ENCODE measurements around the gene MST1. TPM values are rescaled to one million over a fixed set of nuclear protein-coding genes. Genes with fewer than 3 reads are reported as not detected.

Gene MST1
- polyA plus RNA-seq, 4 donors, result 33.6 to 347 (median 113) TPM

DNA sequence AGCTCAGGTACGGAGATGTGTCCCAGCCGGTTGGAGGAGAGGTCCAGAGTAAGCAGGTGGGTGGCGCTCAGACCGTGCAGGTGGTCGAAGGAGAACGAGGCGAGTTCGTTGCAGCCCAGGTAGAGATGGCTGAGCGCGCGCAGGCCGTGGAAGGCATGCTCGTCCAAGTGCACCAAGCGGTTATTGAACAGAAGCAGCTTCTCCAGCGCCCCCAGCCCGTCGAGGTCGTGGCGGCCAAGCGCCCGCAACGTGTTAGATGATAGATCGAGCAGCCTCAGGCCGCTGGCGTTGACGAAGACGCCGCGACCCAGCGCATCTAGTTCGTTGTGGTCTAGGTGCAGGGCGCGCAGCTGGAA is 29.6 kb upstream of the MST1 start:
- no peak for DNase-seq (ENCODE audit: low read depth in 4 of 4, low spot score in 3 of 4)

DNA sequence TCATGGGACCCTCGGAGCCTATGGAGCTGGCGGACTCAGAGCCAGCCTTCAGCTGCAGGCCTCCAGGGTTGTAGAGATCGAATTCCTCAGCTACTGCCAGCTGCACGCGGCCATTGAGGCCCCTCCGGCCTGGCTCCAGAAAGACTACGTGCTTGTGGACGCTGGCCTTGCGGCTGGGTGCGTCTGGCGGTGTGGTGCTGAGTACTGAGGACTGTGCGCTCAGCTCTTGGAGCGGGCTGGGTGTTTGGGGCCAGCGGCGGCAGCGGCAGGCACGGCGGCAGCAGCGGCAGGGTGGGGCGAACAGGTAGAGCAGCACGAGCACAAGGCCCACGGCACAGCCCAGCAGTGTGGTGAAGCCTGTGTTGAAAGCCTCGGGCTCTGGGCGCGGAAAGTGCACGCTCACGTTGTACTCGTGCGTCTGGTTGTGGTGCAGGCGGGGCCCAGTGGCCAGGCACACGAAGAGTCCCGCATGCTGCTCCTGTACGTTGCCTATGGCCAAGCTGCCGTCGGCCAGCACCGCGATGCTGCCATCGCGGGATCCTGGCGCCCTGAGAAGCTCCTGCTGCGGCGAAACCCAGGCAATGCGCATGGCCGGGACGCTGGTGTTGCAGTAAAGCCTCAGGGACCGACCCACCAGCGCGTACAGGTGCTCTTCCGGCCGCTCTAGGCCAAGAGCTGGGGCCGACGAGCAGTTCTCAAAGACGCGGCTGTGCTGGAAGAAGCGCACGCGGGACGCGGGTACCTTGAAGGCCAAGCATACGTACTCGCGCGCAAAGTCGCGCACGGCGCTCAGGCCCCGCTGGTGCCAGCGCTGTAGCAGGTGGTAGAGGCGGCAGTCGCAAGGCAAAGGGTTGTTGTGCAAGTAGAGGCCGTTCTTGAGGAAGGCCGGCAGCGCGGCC is 28.9 kb upstream of the MST1 start:
- no peak for DNase-seq (ENCODE audit: low read depth in 4 of 4, low spot score in 3 of 4)

- DNase-seq (ENCODE audit: low read depth in 4 of 4, low spot score in 3 of 4), result no peak
Measured at GRCh38 chr3:49717211-49717958, 28.1 kb upstream of the MST1 start.

DNA sequence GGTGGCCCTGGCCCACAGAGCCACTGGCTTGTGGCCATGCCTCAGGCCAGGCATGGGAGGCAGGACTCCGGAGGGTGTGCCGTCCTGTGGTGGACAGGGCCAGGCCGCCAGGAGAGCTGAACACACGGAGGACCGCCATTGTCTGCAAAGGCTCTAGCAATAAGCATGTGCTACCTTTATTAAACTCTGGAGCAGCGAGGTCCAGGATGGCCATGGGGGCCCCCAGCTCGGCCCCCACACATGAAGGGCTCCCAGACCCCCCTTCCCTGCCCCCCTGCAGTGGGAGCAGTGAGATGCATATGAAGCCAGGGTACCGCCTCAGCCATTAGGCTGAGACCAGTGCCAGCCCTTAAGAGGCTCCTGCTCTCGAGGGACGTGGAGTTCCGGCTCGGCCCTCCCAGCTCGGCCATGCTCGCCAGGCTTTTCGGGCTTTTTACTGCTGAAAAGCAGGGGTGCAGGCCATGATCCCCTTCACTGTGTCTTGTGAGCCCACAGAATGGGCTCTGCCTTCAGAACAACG is 27.5 kb upstream of the MST1 start:
- no peak for DNase-seq (ENCODE audit: low read depth in 4 of 4, low spot score in 3 of 4)

GRCh38 chr3:49716169-49716568 is 26.9 kb upstream of the MST1 start:
- no peak for DNase-seq (ENCODE audit: low read depth in 4 of 4, low spot score in 3 of 4)

DNA sequence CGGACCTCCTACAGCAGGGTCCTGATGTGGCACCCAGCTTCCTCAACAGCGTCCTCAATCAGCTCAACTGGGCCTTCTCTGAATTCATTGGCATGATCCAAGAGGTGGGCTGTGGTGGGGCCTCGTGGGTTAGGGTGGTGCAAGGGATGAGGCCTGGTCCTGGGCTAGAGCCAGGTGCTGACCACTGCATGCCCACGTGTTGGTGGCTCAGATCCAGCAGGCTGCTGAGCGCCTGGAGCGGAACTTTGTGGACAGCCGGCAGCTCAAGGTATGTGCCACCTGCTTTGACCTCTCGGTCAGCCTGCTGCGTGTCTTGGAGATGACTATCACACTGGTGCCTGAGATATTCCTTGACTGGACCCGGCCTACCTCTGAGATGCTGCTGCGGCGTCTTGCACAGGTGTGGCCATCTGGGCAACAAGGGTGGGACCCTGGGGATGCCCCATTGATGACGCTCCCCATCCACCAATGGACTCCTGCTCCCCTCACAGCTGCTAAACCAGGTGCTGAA is 26.4 kb upstream of the MST1 start:
- no peak for DNase-seq (ENCODE audit: low read depth in 4 of 4, low spot score in 3 of 4)

GRCh38 chr3:49714728-49715550 is 25.7 kb upstream of the MST1 start:
- DNase-seq (ENCODE audit: low read depth in 4 of 4, low spot score in 3 of 4), result no peak

GRCh38 chr3:49713336-49714105 is 24.2 kb upstream of the MST1 start:
- DNase-seq (ENCODE audit: low read depth in 4 of 4, low spot score in 3 of 4), result no peak

GRCh38 chr3:49712631-49713317 is 23.5 kb upstream of the MST1 start:
- DNase-seq (ENCODE audit: low read depth in 4 of 4, low spot score in 3 of 4), result no peak

GRCh38 chr3:49712166-49712565 is 22.9 kb upstream of the MST1 start:
- DNase-seq (ENCODE audit: low read depth in 4 of 4, low spot score in 3 of 4), result no peak

DNA sequence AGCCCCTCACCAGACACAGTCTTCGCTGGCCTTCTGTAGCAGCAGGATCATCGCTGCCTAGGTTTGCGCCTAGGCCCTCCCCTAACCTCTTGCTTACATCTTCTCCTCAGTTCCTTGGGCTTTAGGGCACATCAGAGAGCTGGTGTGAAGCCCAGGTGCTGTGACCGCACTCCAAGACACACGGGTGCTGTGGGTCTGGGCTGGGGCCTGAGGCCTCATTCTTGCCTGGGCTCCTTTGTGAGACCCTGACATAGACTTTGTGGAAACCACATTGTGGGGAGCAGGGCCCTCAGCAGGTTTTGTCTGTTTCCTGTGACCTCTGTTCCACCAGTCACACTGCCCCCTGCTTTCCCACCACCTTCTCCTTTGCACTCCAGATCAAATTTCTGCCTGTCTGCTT is 22.2 kb upstream of the MST1 start:
- DNase-seq (ENCODE audit: low read depth in 4 of 4, low spot score in 3 of 4), result no peak

DNA sequence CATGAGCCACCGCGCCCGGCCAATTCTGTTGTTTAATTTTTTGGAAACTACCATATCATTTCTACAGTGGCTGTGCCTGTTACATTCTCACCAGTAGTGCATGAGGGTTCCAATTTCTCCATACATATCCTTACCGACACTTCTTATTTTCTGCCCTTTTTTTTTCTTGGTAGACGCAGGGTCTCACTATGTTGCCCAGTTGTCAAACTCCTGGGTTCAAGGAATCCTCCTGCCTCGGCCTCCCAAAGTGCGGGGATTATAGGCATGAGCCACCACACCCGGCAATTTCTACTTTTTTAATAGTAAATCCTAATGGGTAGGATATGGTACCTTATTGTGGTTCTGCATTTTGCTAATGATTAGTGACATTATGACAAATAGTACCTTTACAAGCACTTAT is 20.6 kb upstream of the MST1 start:
- no peak for DNase-seq (ENCODE audit: low read depth in 4 of 4, low spot score in 3 of 4)

GRCh38 chr3:49707113-49707480 is 17.8 kb upstream of the MST1 start:
- no peak for DNase-seq (ENCODE audit: low read depth in 4 of 4, low spot score in 3 of 4)

- DNase-seq (ENCODE audit: low read depth in 4 of 4, low spot score in 3 of 4), result no peak
Measured at GRCh38 chr3:49706456-49707112, 17.3 kb upstream of the MST1 start.

- no peak for DNase-seq (ENCODE audit: low read depth in 4 of 4, low spot score in 3 of 4)
Measured at GRCh38 chr3:49705390-49705960, 16.2 kb upstream of the MST1 start.

DNA sequence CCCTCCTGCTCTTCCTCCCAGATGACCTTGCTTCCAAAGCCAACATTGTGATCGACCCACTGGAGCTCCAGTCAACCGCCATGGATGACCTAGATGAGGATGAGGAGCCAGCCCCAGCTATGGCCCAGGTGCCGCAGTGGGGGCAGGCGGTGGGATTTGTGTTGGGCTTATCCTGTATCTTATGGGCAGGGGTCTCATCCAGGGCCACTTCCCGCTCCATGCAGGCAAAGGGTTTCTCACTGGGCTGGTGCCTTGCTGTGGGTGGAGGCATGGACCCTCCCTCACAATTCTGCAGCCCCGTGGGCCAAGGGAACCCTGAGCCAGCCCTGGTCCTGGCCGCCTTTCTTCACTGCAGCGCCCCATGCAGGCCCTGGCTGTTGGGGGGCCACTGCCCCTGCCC is 15.4 kb upstream of the MST1 start:
- no peak for DNase-seq (ENCODE audit: low read depth in 4 of 4, low spot score in 3 of 4)

GRCh38 chr3:49703956-49704355 is 14.7 kb upstream of the MST1 start:
- DNase-seq (ENCODE audit: low read depth in 4 of 4, low spot score in 3 of 4), result no peak

- no peak for DNase-seq (ENCODE audit: low read depth in 4 of 4, low spot score in 3 of 4)
Measured at GRCh38 chr3:49703443-49703927, 14.2 kb upstream of the MST1 start.
